Left renal pelvis (tissue), 4 donors: ENCODE results near the gene SLC27A6. TPM values are rescaled to one million over a fixed set of nuclear protein-coding genes. Genes with fewer than 3 reads are reported as not detected.
A peak's percentile ranks its signal among the peaks of the same experiment; 100 is the strongest.
"Not testable (repeated sequence)": the region's sequence is repeated elsewhere in the genome, so short reads cannot be mapped to it uniquely, and the experiment has no call there.

ENCODE experiments used
- DNase-seq, 4 donors: peaks; one replicate each; pipeline ENCODE4 v3.0.0-alpha.2; 2013; ENCODE audit warnings: low read depth in 4 of 4, low spot score in 3 of 4
- polyA plus RNA-seq, 4 donors: library from polyadenylated mRNA; unstranded; fragments of 120-200 nt; gene quantifications; one replicate each; pipeline ENCODE4 v1.2.1, GENCODE V29; 2013; ENCODE audit not compliant: insufficient read length in 4 of 4

SLC27A6 gene
- 1 to 10 TPM; 1.3 to 2.2 (median 1.6) TPM for polyA plus RNA-seq

- peak in 1 of 4 donors; percentile 17 for DNase-seq
These were observed at the start of gene SLC27A6 for GRCh38 chr5:128965011-128965637. TSS of gene SLC27A6 (plus strand) at chr5:128965488. CDS start at chr5:128966138, 650 bp downstream.

DNA sequence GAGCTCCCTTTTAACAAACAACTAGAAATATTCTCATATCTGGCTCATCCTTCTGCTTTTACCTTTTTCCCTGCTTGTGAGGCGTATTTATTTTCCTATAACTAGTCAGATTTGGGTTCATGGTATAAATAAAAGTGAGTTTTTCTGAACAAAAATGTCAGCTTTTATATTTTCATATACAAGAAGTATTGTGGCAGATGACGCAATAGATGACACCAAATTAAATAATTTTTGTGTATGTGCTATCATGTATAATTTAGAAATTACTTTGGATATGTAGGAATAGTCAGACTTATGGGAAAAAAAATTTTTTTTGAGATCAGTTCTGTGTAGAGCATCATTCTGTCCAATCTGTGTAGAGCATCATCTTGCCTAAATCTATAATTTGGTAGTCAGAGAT is 45.7 kb upstream of the SLC27A6 start:
- DNase-seq: no peak

GRCh38 chr5:128920345-128921215 is 44.7 kb upstream of the SLC27A6 start:
- DNase-seq: no peak

DNA sequence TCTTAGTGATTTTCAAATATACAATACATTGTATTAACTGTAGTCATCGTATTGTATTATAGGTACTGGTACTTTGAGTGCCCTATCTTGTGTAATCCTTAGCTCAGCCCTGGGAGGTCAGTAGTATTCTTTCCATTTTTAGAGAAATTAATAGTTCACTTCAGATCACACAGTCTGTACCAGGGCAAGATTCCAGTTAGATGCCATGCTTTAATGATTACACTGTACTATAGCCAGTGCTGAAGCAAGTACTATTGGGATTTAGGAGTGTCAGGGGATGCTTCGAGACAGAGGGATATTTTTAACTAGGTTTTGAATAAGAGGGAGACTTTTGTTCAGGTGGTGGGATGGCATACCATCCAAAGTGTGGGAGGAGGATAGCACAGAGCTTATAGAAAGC is 41.0 kb upstream of the SLC27A6 start:
- DNase-seq: no peak

- DNase-seq: no peak
These were observed 39.3 kb upstream of the SLC27A6 start for GRCh38 chr5:128925973-128926372.

DNA sequence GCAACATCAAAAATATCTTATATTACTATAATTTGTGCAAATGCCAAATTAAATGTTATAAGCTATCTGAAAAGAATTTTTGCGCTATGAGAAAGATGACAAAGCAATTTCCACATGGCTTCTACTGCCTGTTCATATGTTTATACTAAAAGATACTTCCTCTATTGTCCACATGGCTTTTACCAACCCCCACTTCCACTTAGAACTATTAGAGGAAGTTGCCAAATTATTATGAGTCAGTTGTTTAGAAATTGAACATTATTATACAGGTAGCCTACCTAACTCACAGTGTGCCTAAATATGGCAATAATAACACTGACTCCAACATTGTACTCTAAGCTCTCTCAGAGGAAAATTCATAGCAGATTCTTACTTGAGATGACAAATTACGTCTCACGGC is 37.6 kb upstream of the SLC27A6 start:
- no peak for DNase-seq

DNA sequence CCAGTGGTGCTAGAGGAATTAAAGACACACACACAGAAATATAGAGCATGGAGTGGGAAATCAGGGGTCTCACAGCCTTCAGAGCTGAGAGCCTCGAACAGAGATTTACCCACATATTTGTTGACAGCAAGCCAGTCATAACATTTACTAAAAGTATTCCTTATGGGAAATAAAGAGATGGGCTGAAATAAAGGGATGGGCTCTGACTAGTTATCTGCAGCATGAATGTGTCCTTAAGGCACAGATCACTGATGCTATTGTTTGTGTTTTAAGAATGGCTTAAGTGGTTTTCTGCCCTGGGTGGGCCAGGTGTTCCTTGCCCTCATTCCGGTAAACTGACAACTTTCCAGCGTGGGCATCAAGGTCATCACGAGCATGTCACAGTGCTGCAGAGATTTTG is 33.1 kb upstream of the SLC27A6 start:
- not testable (repeated sequence) for DNase-seq

GRCh38 chr5:128943100-128943499 is 22.2 kb upstream of the SLC27A6 start:
- not testable (repeated sequence) for DNase-seq

DNA sequence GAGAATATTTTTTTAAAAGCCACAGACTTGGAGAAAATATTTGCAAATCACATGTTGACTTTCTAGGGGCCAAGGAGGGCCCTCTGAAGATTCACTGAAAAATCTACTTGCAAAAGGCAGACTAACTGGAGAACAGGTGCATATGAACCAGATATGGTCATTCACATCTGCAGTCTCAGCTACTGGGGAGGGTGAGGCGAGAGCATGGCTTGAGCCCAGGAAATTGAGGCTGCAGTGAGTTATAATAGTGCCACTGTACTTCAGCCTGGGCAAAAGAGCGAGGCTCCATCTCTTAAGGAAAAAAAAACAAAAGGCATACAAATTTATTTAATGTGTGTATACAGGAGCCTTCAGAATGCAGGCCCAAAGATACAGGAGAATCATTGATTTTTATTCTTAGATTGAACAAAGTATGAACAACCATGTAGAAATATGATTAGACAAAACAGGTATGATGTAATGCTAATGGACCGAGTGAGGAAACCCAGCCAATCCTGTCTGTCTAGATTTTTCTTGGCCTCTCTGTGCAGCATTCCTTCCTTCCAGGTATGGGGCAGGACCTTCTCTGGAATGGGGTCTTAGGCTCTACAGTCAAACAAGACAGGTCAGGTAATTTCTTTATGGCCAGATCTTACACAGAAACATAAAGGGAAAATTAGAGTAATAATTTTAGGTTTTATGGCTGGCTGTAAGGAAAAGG is 15.3 kb upstream of the SLC27A6 start:
- no peak for DNase-seq

- not testable (repeated sequence) for DNase-seq
These were observed 14.0 kb upstream of the SLC27A6 start for GRCh38 chr5:128951301-128951700.

- no peak for DNase-seq
These were observed 9.1 kb upstream of the SLC27A6 start for GRCh38 chr5:128956164-128956563.

DNA sequence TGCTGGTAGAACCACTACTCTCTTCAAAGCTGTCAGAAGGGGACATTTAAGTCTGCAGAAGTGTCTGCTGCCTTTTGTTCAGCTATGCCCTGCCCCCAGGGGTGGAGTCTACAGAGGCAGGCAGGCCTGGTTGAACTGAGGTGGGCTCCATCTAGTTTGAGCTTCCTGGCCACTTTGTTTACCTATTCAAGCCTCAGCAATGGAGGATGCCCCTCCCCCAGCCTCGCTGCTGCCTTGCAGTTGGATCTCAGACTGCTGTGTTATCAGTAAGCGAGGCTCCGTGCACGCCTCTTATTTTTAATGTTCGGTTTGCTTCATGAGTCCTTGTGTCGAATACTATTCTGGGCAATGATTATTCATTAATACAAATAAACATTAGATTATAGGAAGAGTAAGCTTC is 3.1 kb upstream of the SLC27A6 start:
- DNase-seq: no peak

GRCh38 chr5:128965638-128966302 is 482 bp downstream of the SLC27A6 start:
- DNase-seq: no peak

GRCh38 chr5:128966375-128966774 is 1.1 kb downstream of the SLC27A6 start:
- no peak for DNase-seq

DNA sequence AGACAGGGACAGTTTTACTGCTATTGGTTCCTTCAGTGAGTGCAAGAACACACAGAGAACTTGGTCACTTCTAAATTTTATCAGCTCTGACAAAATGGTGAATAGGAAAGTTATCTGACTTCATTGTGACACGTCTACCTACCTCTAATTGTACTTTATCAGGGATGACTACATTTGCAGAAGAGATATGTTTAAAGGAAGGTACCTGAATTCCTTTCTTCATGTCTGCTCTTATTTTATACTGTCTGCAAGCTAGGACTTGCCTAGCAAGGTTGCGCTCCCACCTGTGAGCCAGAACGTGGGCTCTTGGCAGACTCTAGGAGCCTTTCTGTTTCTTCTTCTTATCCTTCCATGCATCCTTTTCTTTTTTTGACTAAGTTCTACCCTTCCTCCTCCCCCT is 1.6 kb downstream of the SLC27A6 start:
- no peak for DNase-seq

DNA sequence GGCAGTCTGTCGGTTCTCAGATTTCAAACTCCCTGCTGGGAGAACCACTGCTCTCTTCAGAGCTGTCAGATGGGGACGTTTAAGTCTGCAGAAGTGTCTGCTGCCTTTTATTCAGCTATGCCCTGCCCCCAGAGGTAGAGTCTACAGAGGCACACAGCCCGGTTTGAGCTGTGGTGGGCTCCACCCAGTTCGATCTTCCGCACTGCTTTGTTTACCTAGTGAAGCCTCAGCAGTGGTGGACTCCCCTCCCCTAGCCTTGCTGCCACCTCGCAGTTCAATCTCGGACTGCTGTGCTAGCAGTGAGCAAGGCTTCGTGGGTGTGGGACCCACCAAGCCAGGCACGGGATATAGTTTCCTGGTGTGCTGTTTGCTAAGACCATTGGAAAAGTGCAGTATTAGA is 8.0 kb downstream of the SLC27A6 start:
- no peak for DNase-seq

GRCh38 chr5:128974567-128974966 is 9.3 kb downstream of the SLC27A6 start:
- DNase-seq: no peak

- no peak for DNase-seq
These were observed 14.5 kb downstream of the SLC27A6 start for GRCh38 chr5:128979761-128980160.

DNA sequence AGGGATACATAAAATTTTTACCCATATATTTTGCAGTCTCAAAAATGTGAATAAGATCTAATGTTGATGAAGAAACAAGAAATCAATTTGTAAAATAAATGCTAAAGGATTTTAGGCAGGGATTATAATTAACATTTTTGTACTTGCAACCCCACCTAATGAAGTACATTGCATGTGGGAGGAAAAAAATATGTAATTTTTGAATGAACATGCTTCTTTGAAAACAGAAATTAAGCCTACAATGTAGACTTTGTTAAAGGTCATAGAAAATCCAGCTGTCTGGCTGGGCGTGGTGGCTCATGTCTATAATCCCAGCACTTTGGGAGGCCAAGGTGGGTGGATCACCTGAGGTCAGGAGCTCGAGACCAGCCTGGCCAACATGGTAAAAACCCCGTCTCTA is 15.6 kb downstream of the SLC27A6 start:
- no peak for DNase-seq

DNA sequence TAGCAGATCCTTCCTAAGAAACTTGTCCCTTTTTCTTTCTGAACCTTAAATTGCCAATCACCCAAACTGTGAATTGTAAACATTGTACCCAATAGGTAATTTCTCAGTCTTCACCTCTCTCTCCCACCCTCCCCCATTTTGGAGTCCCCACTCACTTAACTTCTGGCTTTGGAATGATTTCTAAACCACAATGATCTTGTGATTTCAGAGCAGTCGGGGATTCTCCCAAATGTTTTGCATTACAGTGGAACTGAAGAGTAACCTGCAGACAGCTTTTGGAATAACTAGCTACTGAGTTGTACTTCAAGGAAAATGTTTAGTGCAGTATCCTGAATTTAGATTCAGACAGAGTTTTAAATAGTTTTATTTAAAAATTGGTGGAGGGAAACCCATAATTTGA is 19.2 kb downstream of the SLC27A6 start:
- no peak for DNase-seq

DNA sequence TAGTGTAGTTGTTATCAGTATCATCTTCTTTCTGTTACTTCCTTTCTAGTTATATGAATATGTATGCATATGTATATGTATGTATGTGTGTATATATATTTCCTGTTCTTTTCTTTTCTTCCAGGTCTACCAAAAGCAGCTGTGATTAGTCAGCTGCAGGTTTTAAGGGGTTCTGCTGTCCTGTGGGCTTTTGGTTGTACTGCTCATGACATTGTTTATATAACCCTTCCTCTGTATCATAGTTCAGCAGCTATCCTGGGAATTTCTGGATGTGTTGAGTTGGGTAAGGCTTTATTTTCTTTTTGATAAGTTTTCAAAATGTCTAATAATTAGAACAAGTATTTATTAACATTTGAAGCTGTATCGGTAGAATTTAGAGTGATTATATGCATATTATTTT is 23.2 kb downstream of the SLC27A6 start:
- DNase-seq: no peak
